GM23338 (cell line): ENCODE data around the gene SERINC5.
"Not testable (repeated sequence)": the region's sequence is repeated elsewhere in the genome, so short reads cannot be mapped to it uniquely, and the experiment has no call there.

Source experiments
- CTCF ChIP-seq, 2 experiments: fragments of 200-600 bp in 1 of 2; sonication (generic) in 1 of 2; conservative IDR thresholded peaks; 2 replicates each; pipeline versions ENCODE4 v1.5.1 to v1.6.1; 2016 to 2017; ENCODE audit warnings: antibody characterized with exemption in 2 of 2, low read depth in 2 of 2, mild to moderate bottlenecking in 2 of 2, moderate library complexity in 1 of 2
- EZH2 ChIP-seq: fragments of 200-600 bp; sonication (generic); IDR thresholded peaks from one replicate; pipeline ENCODE4 v1.8.0; 2017; ENCODE audit warnings: antibody characterized with exemption, mild to moderate bottlenecking, low read depth; ENCODE audit not compliant: unreplicated experiment
- POLR2AphosphoS5 ChIP-seq: IDR thresholded peaks from 2 replicates; pipeline ENCODE4 v1.6.1; 2016; ENCODE audit warnings: antibody characterized with exemption, low read depth

GRCh38 chr5:80185535-80185934, 70.3 kb downstream of the SERINC5 start:
- not testable (repeated sequence) for TF ChIP-seq EZH2; CTCF (conservative IDR thresholded peaks at IDR 0.05; ENCODE audit: low read depth in 2 of 2); POLR2AphosphoS5
